ENCODE measurements around the gene GUCY2C.

The GUCY2C gene

DNA sequence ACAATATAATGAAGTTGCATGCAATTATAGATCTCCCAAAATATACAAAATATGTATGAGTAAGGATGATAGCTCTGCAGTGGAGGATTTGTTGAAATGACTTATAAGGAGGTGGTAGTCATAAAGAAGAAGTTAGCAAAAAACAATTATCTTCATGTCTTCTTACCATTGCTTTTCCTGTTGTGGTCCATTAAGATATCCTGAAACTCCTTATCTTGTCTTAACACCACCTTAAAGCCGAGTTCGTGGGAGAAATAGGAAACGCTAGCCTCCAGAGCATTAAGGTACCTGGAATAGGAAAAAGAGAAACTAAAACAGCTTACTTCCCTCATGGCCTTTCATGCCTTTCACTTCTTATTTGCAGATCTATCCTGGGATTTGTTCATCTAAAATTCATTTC is 15.2 kb downstream of the GUCY2C start:
- no peak for DNase-seq

- no peak for DNase-seq
Observed at GRCh38 chr12:14678547-14679150, 17.8 kb downstream of the GUCY2C start.

- DNase-seq, result no peak
Observed at GRCh38 chr12:14668591-14668990, 27.8 kb downstream of the GUCY2C start.

- no peak for DNase-seq
Observed at GRCh38 chr12:14665354-14666348, 30.7 kb downstream of the GUCY2C start.

- DNase-seq, result peak; percentile 39
Observed at GRCh38 chr12:14664434-14665023, 31.9 kb downstream of the GUCY2C start.

- no peak for DNase-seq
Observed at GRCh38 chr12:14663002-14663401, 33.4 kb downstream of the GUCY2C start.

GRCh38 chr12:14656846-14657245 is 39.6 kb downstream of the GUCY2C start:
- no peak for DNase-seq

DNA sequence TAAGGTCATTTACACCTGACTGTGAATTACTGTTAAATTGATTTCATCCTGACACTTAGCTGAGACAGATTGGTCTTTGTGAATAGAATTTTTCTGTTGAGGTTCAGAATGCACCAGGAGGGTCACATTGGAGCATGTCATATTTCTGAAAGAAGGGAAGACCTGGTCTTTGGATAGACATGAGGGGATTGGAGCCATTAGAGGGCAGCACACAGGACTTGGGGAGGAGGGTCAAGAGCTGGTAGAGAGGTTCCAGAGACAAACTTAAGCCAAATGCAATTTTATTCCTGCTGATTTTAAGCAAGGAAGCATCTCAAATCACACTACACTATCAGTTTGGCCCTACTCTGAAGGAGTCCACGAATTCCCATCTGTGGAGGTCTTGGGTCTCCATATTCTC is 41.1 kb downstream of the GUCY2C start:
- DNase-seq, result no peak

- DNase-seq, result no peak
Observed at GRCh38 chr12:14654842-14655241, 41.6 kb downstream of the GUCY2C start.

DNA sequence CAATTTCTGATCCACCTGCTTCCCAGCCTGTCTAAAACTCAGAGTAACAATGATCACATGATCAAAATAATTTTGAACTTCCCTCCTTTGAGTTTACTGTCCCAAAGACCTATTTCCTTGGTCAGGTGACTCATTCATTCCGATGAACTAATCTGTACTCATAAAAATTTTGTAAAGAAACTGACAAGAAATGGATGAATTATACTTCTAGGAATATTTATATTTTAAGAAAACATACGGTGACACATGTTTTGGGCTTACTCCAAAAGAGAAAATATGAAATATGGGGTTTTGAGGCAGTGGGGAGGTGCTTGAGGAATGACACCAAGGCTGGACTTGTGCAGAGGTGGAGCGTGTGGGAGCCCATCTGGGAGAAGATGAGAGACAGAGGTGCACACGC is 42.0 kb downstream of the GUCY2C start:
- DNase-seq, result no peak

GRCh38 chr12:14652483-14652882 is 43.9 kb downstream of the GUCY2C start:
- DNase-seq, result no peak

- DNase-seq, result no peak
Observed at GRCh38 chr12:14651371-14651770, 45.0 kb downstream of the GUCY2C start.

DNA sequence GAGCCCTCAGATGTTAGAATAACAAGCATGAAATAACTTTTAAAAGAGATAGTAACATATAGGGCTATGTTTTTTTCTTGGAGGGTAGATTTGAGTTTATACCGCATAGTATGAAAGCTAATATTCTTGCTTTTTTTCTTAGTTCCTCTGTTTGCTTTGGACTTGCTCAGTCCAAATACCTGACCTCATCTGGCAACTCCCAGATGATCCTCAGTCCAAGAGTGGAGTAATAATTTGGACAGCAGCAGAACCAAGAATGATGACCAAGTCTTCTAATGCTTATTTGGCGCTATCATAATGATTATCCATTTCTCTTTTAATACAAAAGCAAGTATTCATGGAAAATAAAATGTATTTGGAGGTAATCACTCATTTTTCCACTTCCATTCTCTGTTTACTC is 45.6 kb downstream of the GUCY2C start:
- no peak for DNase-seq

- no peak for DNase-seq
Observed at GRCh38 chr12:14647028-14647750, 49.2 kb downstream of the GUCY2C start.

DNA sequence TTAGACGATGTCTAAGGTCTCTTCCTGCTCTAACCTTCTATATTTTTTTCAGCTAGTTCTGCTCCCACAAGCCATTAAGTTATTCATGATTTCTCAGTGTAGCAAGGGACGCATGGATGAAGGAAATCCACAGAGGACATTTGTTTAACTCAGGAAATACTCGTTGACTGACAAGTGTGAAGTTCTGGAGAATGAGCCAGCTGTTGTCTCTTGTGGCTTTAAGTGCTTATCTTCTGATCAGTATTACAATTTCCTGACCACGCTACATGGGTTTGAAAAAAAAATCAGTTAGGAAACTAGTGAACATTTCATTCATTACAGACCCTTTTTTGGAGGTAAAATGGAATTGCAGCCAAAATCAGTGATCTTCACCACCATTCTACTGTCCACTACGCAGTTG is 53.1 kb downstream of the GUCY2C start:
- DNase-seq, result no peak

DNA sequence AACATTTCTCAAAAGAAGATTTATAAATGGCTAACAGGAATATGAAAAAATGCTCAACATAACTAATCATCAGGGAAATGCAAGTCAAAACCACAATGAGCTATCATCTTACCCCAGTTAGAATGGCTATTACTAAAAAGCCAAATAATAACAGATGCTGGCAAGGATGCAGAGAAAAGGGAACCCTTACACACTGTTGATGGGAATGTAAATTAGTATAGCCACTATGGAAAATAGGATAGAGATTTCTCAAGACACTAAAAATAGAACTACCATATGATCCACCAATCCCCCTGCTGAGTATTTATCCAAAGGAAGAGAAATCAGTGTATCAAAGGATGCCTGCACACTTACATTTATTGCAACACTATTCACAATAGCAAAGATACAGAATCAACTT is 58.3 kb downstream of the GUCY2C start:
- no peak for DNase-seq

- no peak for DNase-seq
Observed at GRCh38 chr12:14635776-14636175, 60.6 kb downstream of the GUCY2C start.

DNA sequence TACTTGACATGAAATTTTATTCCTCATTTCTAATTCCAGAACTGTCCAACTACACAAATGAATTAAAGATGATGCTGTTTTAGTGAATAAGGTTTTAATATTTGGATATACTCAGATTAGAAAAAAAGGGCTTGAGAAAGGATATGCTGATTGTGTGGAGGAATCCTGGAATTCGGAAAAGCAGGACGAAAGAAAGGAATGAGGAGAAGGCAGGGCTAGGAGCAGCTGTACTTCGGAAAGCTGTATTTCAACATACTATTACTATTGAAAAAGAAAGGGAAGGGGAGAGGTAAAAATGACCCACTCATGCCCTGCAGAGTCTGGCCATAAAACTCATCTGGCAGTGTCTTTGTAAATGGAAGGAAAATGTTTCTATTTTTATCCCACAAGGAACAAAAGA is 65.6 kb downstream of the GUCY2C start:
- DNase-seq, result no peak

DNA sequence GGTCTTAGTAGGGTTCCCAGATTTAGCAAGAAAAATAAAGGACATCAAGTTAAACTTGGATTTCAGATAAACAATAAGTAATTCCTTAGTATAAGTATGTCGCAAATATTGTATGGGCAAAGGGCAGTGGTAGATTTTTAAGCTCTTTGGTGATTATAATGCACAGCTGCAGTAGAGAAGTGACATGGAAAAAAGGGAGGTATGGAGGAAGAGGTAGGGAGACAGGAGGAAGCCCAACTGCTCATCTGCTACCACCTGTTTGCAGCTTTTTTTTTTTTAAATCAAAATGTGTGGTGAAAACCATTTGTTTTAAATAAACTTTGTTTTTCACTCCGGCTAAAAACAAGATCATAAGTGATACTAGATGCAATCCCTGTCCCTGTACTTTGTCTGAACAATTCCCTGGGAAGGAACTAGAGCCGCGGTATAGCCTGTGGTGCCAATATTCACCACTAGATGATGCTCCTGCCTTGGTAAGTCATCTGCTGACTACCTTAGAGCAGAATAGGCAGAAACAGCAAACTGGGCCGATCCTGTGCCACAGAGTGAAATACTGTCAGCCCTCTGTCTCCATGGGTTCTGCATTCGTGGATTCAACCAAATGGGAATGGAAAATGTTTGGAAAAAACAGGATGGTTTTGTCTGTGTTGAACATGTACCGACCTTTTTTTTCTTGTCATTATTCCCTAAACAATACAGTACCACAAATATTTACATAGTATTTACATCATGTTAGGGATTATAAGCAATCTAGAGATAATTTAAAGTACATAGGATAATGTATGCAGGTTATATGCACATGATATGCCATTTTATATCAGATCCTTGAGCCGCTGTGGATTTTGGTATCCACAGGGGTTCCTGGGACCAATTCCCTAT is 66.3 kb downstream of the GUCY2C start:
- peak; percentile 77 for DNase-seq

- no peak for DNase-seq
Observed at GRCh38 chr12:14628771-14629170, 67.6 kb downstream of the GUCY2C start.

DNA sequence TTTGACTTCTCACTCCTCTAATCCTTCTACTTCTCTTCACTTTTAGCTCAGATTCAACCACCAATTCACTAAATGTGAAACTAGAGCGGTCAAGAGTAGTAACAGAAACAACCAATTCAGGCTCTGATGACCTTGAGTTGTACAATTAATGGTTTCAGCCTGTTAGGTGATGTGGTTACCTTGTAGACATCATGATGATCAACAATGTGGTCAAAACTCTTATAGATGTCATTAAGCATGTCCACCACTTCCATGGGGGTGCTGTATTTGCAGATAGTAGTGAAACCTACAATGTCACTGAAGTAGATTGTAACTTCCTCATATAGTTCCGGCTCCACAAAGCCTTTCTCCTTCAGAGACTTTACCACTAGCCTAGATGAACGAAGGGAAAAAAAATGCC is 74.6 kb downstream of the GUCY2C start:
- DNase-seq, result no peak
